Uterus (tissue), 4 donors: ENCODE data around the gene AUNIP. TPM values are rescaled to one million over a fixed set of nuclear protein-coding genes. Genes with fewer than 3 reads are reported as not detected.

ENCODE experiments used
- DNase-seq, 2 donors: peaks; one replicate each; pipeline ENCODE4 v3.0.0-alpha.2; 2019 to 2020
- H3K27ac ChIP-seq, 2 donors: fragments of 200-600 bp; sonication (generic); 1 replicate in 1 of 2; 2 replicates in 1 of 2; pipeline ENCODE4 v1.5.1; 2016 to 2018
- H3K27me3 ChIP-seq, 2 donors: fragments of 200-600 bp; sonication (generic); one replicate each; pipeline ENCODE4 v1.5.1; 2018 to 2019; ENCODE audit warnings: control low read depth in 1 of 2
- H3K36me3 ChIP-seq, 2 donors: fragments of 200-600 bp; sonication (generic); one replicate each; pipeline ENCODE4 v1.5.1; 2019; ENCODE audit warnings: control low read depth in 1 of 2
- H3K4me1 ChIP-seq, 2 donors: fragments of 200-600 bp; sonication (generic); one replicate each; pipeline ENCODE4 v1.5.1; 2018 to 2019; ENCODE audit warnings: control low read depth in 1 of 2
- H3K4me3 ChIP-seq, 2 donors: fragments of 200-600 bp; sonication (generic); 1 replicate in 1 of 2; 2 replicates in 1 of 2; pipeline ENCODE4 v1.5.1; 2018 to 2019; ENCODE audit warnings: mild to moderate bottlenecking in 1 of 2
- H3K9me3 ChIP-seq, 2 donors: fragments of 200-600 bp; sonication (generic); one replicate each; pipeline ENCODE4 v1.5.1; 2019; ENCODE audit warnings: control low read depth in 1 of 2
- POLR2A ChIP-seq, 2 donors: fragments of 450-650 bp; IDR thresholded peaks; one replicate each; pipeline ENCODE4 v1.6.1; 2016; ENCODE audit warnings: antibody characterized with exemption in 2 of 2, mild to moderate bottlenecking in 1 of 2, moderate library complexity in 1 of 2
- intact Hi-C: fragments of 100-400 bp; cut with DNase I; formaldehyde crosslinking; loops from one replicate; pipeline ENCODE4 v1.15.1; 2023; ENCODE audit warnings: low total_unique reads
- total RNA-seq, 4 donors: library from RNA; depleted of rRNA in 3 of 4; stranded (reverse); fragments of >200 nt in 3 of 4; gene quantifications; one replicate each; pipeline versions ENCODE4 v1.1.0 to v1.2.4, GENCODE V29; 2014 to 2023
- TF ChIP-seq, protein P1 (sequence below), 4 experiments: fragments of 200-600 bp in 2 of 4; fragments of 450-650 bp in 2 of 4; sonication (generic) in 2 of 4; IDR thresholded peaks; one replicate each; pipeline ENCODE4 v1.5.1; 2016 to 2019; ENCODE audit warnings: antibody characterized with exemption in 4 of 4, mild to moderate bottlenecking in 2 of 4, moderate library complexity in 1 of 4
- donor health status: DM: yes; HTN: yes; CAD: no.

The AUNIP gene
- total RNA-seq, 4 donors from 2014 or later, result 1.1 TPM; not detected in 3

GRCh38 chr1:25836695-25837094, 22.6 kb downstream of the AUNIP start:
- H3K4me3 ChIP-seq, result no peak overlapping the region
- no peaks in the 10 kb centered on the region for H3K36me3 ChIP-seq
- no peaks in the 10 kb centered on the region for H3K9me3 ChIP-seq
- no peak for DNase-seq
- H3K27me3 ChIP-seq, result no peaks in the 10 kb centered on the region
- intact Hi-C loops, result no loop called here
- TF ChIP-seq, protein P1, sequence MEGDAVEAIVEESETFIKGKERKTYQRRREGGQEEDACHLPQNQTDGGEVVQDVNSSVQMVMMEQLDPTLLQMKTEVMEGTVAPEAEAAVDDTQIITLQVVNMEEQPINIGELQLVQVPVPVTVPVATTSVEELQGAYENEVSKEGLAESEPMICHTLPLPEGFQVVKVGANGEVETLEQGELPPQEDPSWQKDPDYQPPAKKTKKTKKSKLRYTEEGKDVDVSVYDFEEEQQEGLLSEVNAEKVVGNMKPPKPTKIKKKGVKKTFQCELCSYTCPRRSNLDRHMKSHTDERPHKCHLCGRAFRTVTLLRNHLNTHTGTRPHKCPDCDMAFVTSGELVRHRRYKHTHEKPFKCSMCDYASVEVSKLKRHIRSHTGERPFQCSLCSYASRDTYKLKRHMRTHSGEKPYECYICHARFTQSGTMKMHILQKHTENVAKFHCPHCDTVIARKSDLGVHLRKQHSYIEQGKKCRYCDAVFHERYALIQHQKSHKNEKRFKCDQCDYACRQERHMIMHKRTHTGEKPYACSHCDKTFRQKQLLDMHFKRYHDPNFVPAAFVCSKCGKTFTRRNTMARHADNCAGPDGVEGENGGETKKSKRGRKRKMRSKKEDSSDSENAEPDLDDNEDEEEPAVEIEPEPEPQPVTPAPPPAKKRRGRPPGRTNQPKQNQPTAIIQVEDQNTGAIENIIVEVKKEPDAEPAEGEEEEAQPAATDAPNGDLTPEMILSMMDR (IDR thresholded peaks at IDR 0.05), result no peak
- no peak for TF ChIP-seq POLR2A (IDR thresholded peaks at IDR 0.05)
- no peaks in the 10 kb centered on the region for H3K4me1 ChIP-seq
- H3K27ac ChIP-seq, result no peak overlapping the region

- H3K27me3 ChIP-seq, result no peaks in the 10 kb centered on the region
- no peaks in the 10 kb centered on the region for H3K4me1 ChIP-seq
- intact Hi-C loops, result no loop called here
- no peaks in the 10 kb centered on the region for H3K36me3 ChIP-seq
- no peaks in the 10 kb centered on the region for H3K9me3 ChIP-seq
- H3K27ac ChIP-seq, result no peak overlapping the region
- H3K4me3 ChIP-seq, result no peak overlapping the region
- DNase-seq, result no peak
- no peak for TF ChIP-seq POLR2A (IDR thresholded peaks at IDR 0.05)
- TF ChIP-seq, protein P1 (IDR thresholded peaks at IDR 0.05), result no peak
Measured at GRCh38 chr1:25834894-25835293, 24.4 kb downstream of the AUNIP start.

DNA sequence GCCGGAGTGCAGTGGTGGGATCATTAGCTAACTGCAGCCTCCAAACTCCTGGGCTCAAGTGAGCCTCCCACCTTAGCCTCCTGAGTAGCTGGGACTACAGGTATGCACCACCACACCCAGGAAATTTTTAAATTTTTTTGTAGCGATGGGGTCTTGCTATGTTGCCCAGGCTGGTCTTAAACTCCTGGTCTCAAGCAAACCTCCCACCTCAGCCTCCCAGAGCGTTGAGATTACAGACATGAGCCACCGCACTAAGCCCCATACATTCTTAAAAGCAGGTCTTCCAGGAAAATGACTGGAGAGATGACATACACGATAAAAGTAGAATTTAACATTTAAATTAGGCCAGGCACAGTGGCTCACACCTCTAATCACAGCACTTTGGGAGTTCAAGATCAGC, 26.1 kb downstream of the AUNIP start:
- Histone ChIP-seq H3K9me3 (no peaks in the 10 kb centered on the region), H3K27ac (no peak overlapping the region), H3K4me3 (no peak overlapping the region), H3K36me3 (no peaks in the 10 kb centered on the region), H3K4me1 (no peaks in the 10 kb centered on the region), H3K27me3 (no peaks in the 10 kb centered on the region)
- no peak for DNase-seq
- intact Hi-C loops, result no loop called here
- no peak for TF ChIP-seq POLR2A (IDR thresholded peaks at IDR 0.05)
- TF ChIP-seq, protein P1 (IDR thresholded peaks at IDR 0.05), result no peak

- Histone ChIP-seq H3K4me1 (no peaks in the 10 kb centered on the region), H3K27me3 (no peaks in the 10 kb centered on the region), H3K4me3 (no peak overlapping the region), H3K27ac (no peak overlapping the region), H3K9me3 (no peaks in the 10 kb centered on the region), H3K36me3 (no peaks in the 10 kb centered on the region)
- no peak for DNase-seq
- intact Hi-C loops, result no loop called here
- no peak for TF ChIP-seq POLR2A (IDR thresholded peaks at IDR 0.05)
- TF ChIP-seq, protein P1 (IDR thresholded peaks at IDR 0.05), result no peak
Measured at GRCh38 chr1:25832336-25833037, 26.8 kb downstream of the AUNIP start.

GRCh38 chr1:25831569-25832196, 27.6 kb downstream of the AUNIP start:
- no peak overlapping the region for H3K4me3 ChIP-seq
- no peaks in the 10 kb centered on the region for H3K4me1 ChIP-seq
- no peaks in the 10 kb centered on the region for H3K36me3 ChIP-seq
- H3K27me3 ChIP-seq, result no peaks in the 10 kb centered on the region
- TF ChIP-seq, protein P1 (IDR thresholded peaks at IDR 0.05), result no peak
- TF ChIP-seq POLR2A (IDR thresholded peaks at IDR 0.05), result no peak
- H3K9me3 ChIP-seq, result no peaks in the 10 kb centered on the region
- H3K27ac ChIP-seq, result no peak overlapping the region
- intact Hi-C loops, result no loop called here
- no peak for DNase-seq
